ENCODE results near the gene RPS19BP1. TPM values are rescaled to one million over a fixed set of nuclear protein-coding genes. Genes with fewer than 3 reads are reported as not detected.
"Not testable (repeated sequence)": the region's sequence is repeated elsewhere in the genome, so short reads cannot be mapped to it uniquely, and the experiment has no call there.

Gene RPS19BP1
- polyA plus RNA-seq, 2 of the 4 experiments (the other 2 are of a cell fraction), result 51.1 to 74.0 TPM

- no peaks in the 10 kb centered on the region for H3K9me3 ChIP-seq
- no peak for FAIRE-seq
- POLR2A ChIA-PET, result no interaction called here
- no peak overlapping the region for H3K4me3 ChIP-seq
- CTCF ChIA-PET, result interaction anchor here (1.7 kb wide), 1 partner anchor 9 kb away, joined by 11 read pairs; no protein-coding TSS in a partner anchor
- DNase-seq (ENCODE audit: low read depth in 1 of 2, low spot score in 1 of 2), result no peak
- H3K27ac ChIP-seq, result no peak overlapping the region
- peak in 1 of 2 experiments; percentile 39; a peak in 1 of 6 replicates for ATAC-seq
- H3K4me2 ChIP-seq, result no peak overlapping the region
- 84% methylated on average over 4 of the region's 4 CpGs for WGBS (ENCODE audit: missing lambda C conversion rate)
- no peak for TF ChIP-seq HEYL (CRISPR knock-in tag; IDR thresholded peaks at IDR 0.05)
- TF ChIP-seq USF2 (IDR thresholded peaks at IDR 0.05), result no peak
- no peak for TF ChIP-seq KDM1A (IDR thresholded peaks at IDR 0.05; ENCODE audit: low read depth)
- no peak for TF ChIP-seq CHD4 (IDR thresholded peaks at IDR 0.05; ENCODE audit: borderline replicate concordance)
- TF ChIP-seq REST (IDR thresholded peaks at IDR 0.05), result no peak
- TF ChIP-seq EHMT2 (IDR thresholded peaks at IDR 0.05; ENCODE audit: low read depth), result no peak
- TF ChIP-seq ZNF302 (CRISPR knock-in tag; IDR thresholded peaks at IDR 0.05), result no peak
- TF ChIP-seq NPAS2 (CRISPR knock-in tag; IDR thresholded peaks at IDR 0.05; ENCODE audit: borderline replicate concordance), result no peak
- no peak for TF ChIP-seq RAD21 (conservative IDR thresholded peaks at IDR 0.05 in 1 of 2, IDR thresholded peaks at IDR 0.05 in 1 of 2)
- TF ChIP-seq ZSCAN20 (CRISPR knock-in tag; IDR thresholded peaks at IDR 0.05), result no peak
- TF ChIP-seq CBX2 (IDR thresholded peaks at IDR 0.05; ENCODE audit: borderline replicate concordance, low read depth), result no peak
- TF ChIP-seq ATOH8 (CRISPR knock-in tag; IDR thresholded peaks at IDR 0.05; ENCODE audit: low read depth), result no peak
- TF ChIP-seq PHF8 (IDR thresholded peaks at IDR 0.05; ENCODE audit: borderline replicate concordance, low read depth), result no peak
- TF ChIP-seq JUN (IDR thresholded peaks at IDR 0.05), result no peak
- no peak for TF ChIP-seq RFX5 (IDR thresholded peaks at IDR 0.05)
- no peak for TF ChIP-seq HES2 (IDR thresholded peaks at IDR 0.05)
- peaks cover 5% of the 10 kb centered on the region; the same call in 2 of the 3 replicates for H3K4me1 ChIP-seq
Measured at GRCh38 chr22:39508393-39508792, 24.2 kb downstream of the RPS19BP1 start.

GRCh38 chr22:39507021-39507420 lies 25.5 kb downstream of the RPS19BP1 start:
- WGBS (ENCODE audit: missing lambda C conversion rate), result 73% methylated on average over 10 of the region's 10 CpGs
- ATAC-seq; H3K4me2 ChIP-seq; POLR2A ChIA-PET; H3K4me3 ChIP-seq; H3K27ac ChIP-seq; FAIRE-seq; DNase-seq (ENCODE audit: low read depth in 1 of 2, low spot score in 1 of 2); H3K9me3 ChIP-seq; H3K4me1 ChIP-seq: not testable (repeated sequence)
- CTCF ChIA-PET, result interaction anchor here (0.9 to 1.7 kb wide), 3 partner anchors 10 to 22 kb away, joined by 3 to 11 read pairs (median 4); no protein-coding TSS in a partner anchor

- ChIA-PET CTCF (interaction anchor here (1.2 to 2.0 kb wide), 3 partner anchors 10 to 25 kb away, joined by 5 to 8 read pairs (median 7); no protein-coding TSS in a partner anchor), POLR2A (no interaction called here)
- H3K4me2 ChIP-seq, result peak overlapping the region; percentile 97; the same call in 2 of the 3 replicates
- no peak for ATAC-seq
- FAIRE-seq, result no peak
- no peak overlapping the region for H3K4me3 ChIP-seq
- H3K27ac ChIP-seq, result no peak overlapping the region
- DNase-seq (ENCODE audit: low read depth in 1 of 2, low spot score in 1 of 2), result no peak
- H3K9me3 ChIP-seq, result no peaks in the 10 kb centered on the region
- 97% methylated on average over 16 of the region's 16 CpGs for WGBS (ENCODE audit: missing lambda C conversion rate)
- peaks cover 12% of the 10 kb centered on the region; the same call in 2 of the 3 replicates for H3K4me1 ChIP-seq
- TF ChIP-seq HEYL (CRISPR knock-in tag; IDR thresholded peaks at IDR 0.05) (no peak), SREBF2 (IDR thresholded peaks at IDR 0.05) (no peak), CHD4 (IDR thresholded peaks at IDR 0.05; ENCODE audit: borderline replicate concordance) (no peak), CHD2 (IDR thresholded peaks at IDR 0.05; ENCODE audit: low read length, partially characterized antibody) (no peak), PHF8 (IDR thresholded peaks at IDR 0.05; ENCODE audit: borderline replicate concordance, low read depth) (no peak), MAZ (IDR thresholded peaks at IDR 0.05; ENCODE audit: borderline replicate concordance, low read depth, low read length) (no peak), MAX (IDR thresholded peaks at IDR 0.05) (no peak), EHMT2 (IDR thresholded peaks at IDR 0.05; ENCODE audit: low read depth) (no peak), EP300 (IDR thresholded peaks at IDR 0.05) (no peak), ZFP36 (IDR thresholded peaks at IDR 0.05; ENCODE audit: borderline replicate concordance, partially characterized antibody) (no peak), HES2 (IDR thresholded peaks at IDR 0.05) (no peak), MAFK (IDR thresholded peaks at IDR 0.05; ENCODE audit: partially characterized antibody) (no peak), BCL3 (IDR thresholded peaks at IDR 0.05) (no peak), NPAS2 (CRISPR knock-in tag; IDR thresholded peaks at IDR 0.05; ENCODE audit: borderline replicate concordance) (no peak), CBX8 (IDR thresholded peaks at IDR 0.05) (no peak), NR3C1 (IDR thresholded peaks at IDR 0.05) (no peak), KDM1A (IDR thresholded peaks at IDR 0.05; ENCODE audit: low read depth) (no peak), RFX5 (IDR thresholded peaks at IDR 0.05) (no peak)
Measured at GRCh38 chr22:39504071-39504470, 28.5 kb downstream of the RPS19BP1 start.
